Measurements from ENCODE around the gene C17orf50. TPM values are rescaled to one million over a fixed set of nuclear protein-coding genes. Genes with fewer than 3 reads are reported as not detected.

C17orf50 gene
- total and polyA plus RNA-seq, 10 donors = 0.15 to 0.42 TPM; not detected in 8

- Histone ChIP-seq H3K4me3 (peak within 1 kb of the TSS; percentile 60 to 92 (median 85)), H3K27ac (peak within 1 kb of the TSS; percentile 91 to 98 (median 98)), H3K27me3 (replicated peaks in 1 of 7) (no peaks in the 10 kb centered on the region), H3K4me1 (peaks cover 32 to 82% (median 65%) of the 10 kb centered on the region in 6 donors), H3K9me3 (no peaks in the 10 kb centered on the region), H3K36me3 (no peaks in the 10 kb centered on the region)
- peak; percentile 98 for DNase-seq
- WGBS, 5 donors = 0 to 1% (median 1%) methylated on average over 46 to 71 of the region's 71 CpGs
- TF ChIP-seq POLR2AphosphoS5 (IDR thresholded peaks at IDR 0.05) (peak; percentile 99 to 100 (median 99)), CTCF (IDR thresholded peaks at IDR 0.05 in 8 of 11, conservative IDR thresholded peaks at IDR 0.05 in 3 of 11) (peak; percentile 53 to 83 (median 79)), POLR2A (IDR thresholded peaks at IDR 0.05) (peak; percentile 91 to 96 (median 96))
- intact Hi-C loops (cut with DNase I; ENCODE audit: low total_unique reads) = loop anchor here (5.0 kb wide), 1 partner anchor 42 kb away; no protein-coding TSS in a partner anchor
These were observed 48.5 kb downstream of the C17orf50 start, which contains the start of gene TAF15 for GRCh38 chr17:35808962-35809854. Gene TAF15 (plus strand): TSS chr17:35809484. CDS start chr17:35809570, 86 bp downstream.

- intact Hi-C loops (cut with DNase I; ENCODE audit: low total_unique reads) = loop anchor here (5.0 kb wide), 1 partner anchor 43 kb away; no protein-coding TSS in a partner anchor
- TF ChIP-seq CTCF (IDR thresholded peaks at IDR 0.05 in 8 of 11, conservative IDR thresholded peaks at IDR 0.05 in 3 of 11) (no peak), POLR2AphosphoS5 (IDR thresholded peaks at IDR 0.05) (no peak), POLR2A (IDR thresholded peaks at IDR 0.05) (no peak)
- Histone ChIP-seq H3K4me1 (peaks cover 39 to 82% (median 69%) of the 10 kb centered on the region in 6 donors), H3K27ac (peak overlapping the region; percentile 91 to 98 (median 98)), H3K9me3 (no peaks in the 10 kb centered on the region), H3K36me3 (no peaks in the 10 kb centered on the region), H3K27me3 (replicated peaks in 1 of 7) (no peaks in the 10 kb centered on the region), H3K4me3 (peak overlapping the region; percentile 60 to 92 (median 85))
- 0% methylated on average over 12 to 24 of the region's 24 CpGs for WGBS, 5 donors
- DNase-seq = no peak
These were observed 49.3 kb downstream of the C17orf50 start for GRCh38 chr17:35809855-35810461.

GRCh38 chr17:35811759-35812158 lies 51.1 kb downstream of the C17orf50 start:
- no peak for DNase-seq
- intact Hi-C loops (cut with DNase I; ENCODE audit: low total_unique reads) = no loop called here
- H3K4me1 ChIP-seq = peaks cover 41 to 91% (median 80%) of the 10 kb centered on the region in 6 donors

More at GRCh38 chr17:35811759-35812158, 51.1 kb downstream of the C17orf50 start:
- peaks cover 0 to 11% (median 2%) of the 10 kb centered on the region in 6 donors for H3K36me3 ChIP-seq
- H3K27me3 ChIP-seq (replicated peaks in 1 of 7) = no peaks in the 10 kb centered on the region
- TF ChIP-seq POLR2A (IDR thresholded peaks at IDR 0.05) (no peak), POLR2AphosphoS5 (IDR thresholded peaks at IDR 0.05) (no peak), CTCF (IDR thresholded peaks at IDR 0.05 in 8 of 11, conservative IDR thresholded peaks at IDR 0.05 in 3 of 11) (no peak)
- WGBS, 5 donors = 75 to 85% (median 82%) methylated on average over 6 of the region's 6 CpGs
- no peak overlapping the region for H3K27ac ChIP-seq
- H3K4me3 ChIP-seq = no peak overlapping the region
- no peaks in the 10 kb centered on the region for H3K9me3 ChIP-seq

All from spleen (tissue), 11 donors.